ENCODE results near the gene PCSK6. TPM values are rescaled to one million over a fixed set of nuclear protein-coding genes. Genes with fewer than 3 reads are reported as not detected.
"Not testable (repeated sequence)": the region's sequence is repeated elsewhere in the genome, so short reads cannot be mapped to it uniquely, and the experiment has no call there.

Gene PCSK6
- total and polyA plus RNA-seq, 2 of the 8 experiments (the other 6 are each of a cell fraction or from before 2014, with no cell fraction given) = 1.9 to 4.0 TPM

GRCh38 chr15:101287342-101287741, 202.2 kb downstream of the PCSK6 start:
- H3K23me2 ChIP-seq (ENCODE audit: low read depth, low read length); H2AK5ac ChIP-seq (ENCODE audit: low read depth, low read length); H4K20me1 ChIP-seq (replicated peaks in 1 of 2; ENCODE audit: control insufficient read depth in 1 of 2, insufficient read depth in 2 of 2, low read length in 2 of 2); H2BK5ac ChIP-seq (ENCODE audit: low read depth, low read length); POLR2A ChIA-PET (ENCODE audit: partially characterized antibody); H3K79me1 ChIP-seq (ENCODE audit: low read depth, low read length); H3K23ac ChIP-seq (ENCODE audit: insufficient read length); H2BK20ac ChIP-seq (ENCODE audit: low read length); H4K8ac ChIP-seq (ENCODE audit: extremely low read depth, insufficient read depth, low read length); H2AFZ ChIP-seq (ENCODE audit: low read length); DNase-seq (ENCODE audit: low read depth in 1 of 2, low spot score in 2 of 2); H3K4ac ChIP-seq (replicated peaks; ENCODE audit: insufficient read length, low read depth, low read length); FAIRE-seq; H3K27me3 ChIP-seq (replicated peaks in 1 of 4; ENCODE audit: control insufficient read depth in 3 of 4, extremely low read depth in 1 of 4, insufficient read depth in 3 of 4, low read length in 3 of 4); H3K56ac ChIP-seq (replicated peaks; ENCODE audit: insufficient read length, low read depth, low read length); H4K5ac ChIP-seq (ENCODE audit: insufficient read length, low read depth, low read length); H3K27ac ChIP-seq (ENCODE audit: low read depth, low read length); H2BK120ac ChIP-seq (replicated peaks; ENCODE audit: low read depth, low read length); H3K14ac ChIP-seq (ENCODE audit: insufficient read length); H3K4me3 ChIP-seq (ENCODE audit: extremely low read depth in 1 of 4, insufficient read depth in 2 of 4, low read depth in 3 of 4, low read length in 4 of 4); H4K91ac ChIP-seq (replicated peaks; ENCODE audit: insufficient read length, low read length); H3K9me3 ChIP-seq (ENCODE audit: insufficient read depth in 2 of 2, low read depth in 1 of 2, low read length in 1 of 2); H3K4me1 ChIP-seq (replicated peaks in 1 of 4; ENCODE audit: control insufficient read depth in 3 of 4, insufficient read depth in 4 of 4, low read length in 3 of 4); H3K18ac ChIP-seq (ENCODE audit: extremely low read depth, low read length); H3K9ac ChIP-seq (replicated peaks in 1 of 4; ENCODE audit: extremely low read depth in 1 of 4, low read depth in 3 of 4, low read length in 3 of 4); H2BK12ac ChIP-seq (ENCODE audit: low read depth, low read length); H3K4me2 ChIP-seq (ENCODE audit: insufficient read depth in 1 of 2, low read depth in 2 of 2, low read length in 2 of 2); H2BK15ac ChIP-seq (ENCODE audit: low read length): not testable (repeated sequence)
- WGBS, 2 experiments (ENCODE audit: extremely low coverage in 1 of 2, insufficient coverage in 1 of 2, insufficient read length in 1 of 2, insufficient replicate concordance in 2 of 2, low coverage in 1 of 2, low lambda C conversion rate in 2 of 2, missing lambda C conversion rate in 1 of 2) = 95% methylated on average over 5 of the region's 6 CpGs; no CpG with 5 or more reads in 1 of the 2 experiments
- Histone ChIP-seq H3K36me3 (ENCODE audit: control insufficient read depth in 2 of 4, insufficient read depth in 4 of 4, low read length in 3 of 4) (peaks cover 27 to 61% (median 46%) of the 10 kb centered on the region in 4 experiments), H3K79me2 (ENCODE audit: control insufficient read depth in 1 of 2, insufficient read depth in 2 of 2, low read length in 2 of 2) (peaks cover 17 to 44% of the 10 kb centered on the region in 2 experiments)
- CTCF ChIA-PET (ENCODE audit: partially characterized antibody) = interaction anchor here (1.0 to 2.7 kb wide), 10 partner anchors 8 to 367 kb away, joined by 3 to 21 read pairs (median 8); no protein-coding TSS in a partner anchor

Data from H1 (cell line).